Parathyroid adenoma (tissue), 2 donors: ENCODE data around the gene F2RL3.

Source experiments
- H2AFZ ChIP-seq: fragments of 300-600 bp; sonication (generic); one replicate; pipeline ENCODE4 v1.7.0; 2017; ENCODE audit warnings: antibody characterized with exemption, mild to moderate bottlenecking
- H3K27ac ChIP-seq: fragments of 300-600 bp; sonication (generic); one replicate; pipeline ENCODE4 v1.7.0; 2017
- H3K27me3 ChIP-seq: fragments of 300-600 bp; sonication (generic); one replicate; pipeline ENCODE4 v1.7.0; 2017; ENCODE audit warnings: low read length; ENCODE audit not compliant: control insufficient read depth, insufficient read depth
- H3K36me3 ChIP-seq: fragments of 300-600 bp; sonication (generic); one replicate; pipeline ENCODE4 v1.7.0; 2017; ENCODE audit warnings: low read length; ENCODE audit not compliant: control insufficient read depth, insufficient read depth
- H3K4me1 ChIP-seq: fragments of 300-600 bp; sonication (generic); one replicate; pipeline ENCODE4 v1.7.0; 2017; ENCODE audit warnings: control low read depth
- H3K4me2 ChIP-seq: fragments of 300-600 bp; sonication (generic); one replicate; pipeline ENCODE4 v1.7.0; 2017; ENCODE audit warnings: low read length
- H3K4me3 ChIP-seq: fragments of 300-600 bp; sonication (generic); one replicate; pipeline ENCODE4 v1.7.0; 2017; ENCODE audit warnings: low read depth, low read length
- H3K79me2 ChIP-seq: fragments of 300-600 bp; sonication (generic); one replicate; pipeline ENCODE4 v1.7.0; 2017; ENCODE audit warnings: control low read depth
- H3K9ac ChIP-seq: fragments of 300-600 bp; sonication (generic); one replicate; pipeline ENCODE4 v1.7.0; 2017; ENCODE audit warnings: mild to moderate bottlenecking
- H3K9me3 ChIP-seq: fragments of 300-600 bp; sonication (generic); one replicate; pipeline ENCODE4 v1.7.0; 2017; ENCODE audit warnings: low read length; ENCODE audit not compliant: control insufficient read depth
- TF ChIP-seq, protein P1 (sequence below): fragments of 300-600 bp; sonication (generic); IDR thresholded peaks from one replicate; pipeline ENCODE4 v1.7.0; 2017; ENCODE audit warnings: antibody characterized with exemption, mild to moderate bottlenecking
- donor health status: primary hyperparathyroidism.

F2RL3 gene

GRCh38 chr19:16883522-16883921 is 5.3 kb upstream of the F2RL3 start:
- Histone ChIP-seq H3K4me3 (no peak overlapping the region), H3K27ac (no peak overlapping the region), H3K4me2 (no peak overlapping the region), H3K9ac (no peak overlapping the region), H3K79me2 (no peaks in the 10 kb centered on the region), H3K27me3 (no peaks in the 10 kb centered on the region), H3K9me3 (no peaks in the 10 kb centered on the region), H2AFZ (no peak overlapping the region), H3K36me3 (no peaks in the 10 kb centered on the region), H3K4me1 (no peaks in the 10 kb centered on the region)
- TF ChIP-seq, protein P1, sequence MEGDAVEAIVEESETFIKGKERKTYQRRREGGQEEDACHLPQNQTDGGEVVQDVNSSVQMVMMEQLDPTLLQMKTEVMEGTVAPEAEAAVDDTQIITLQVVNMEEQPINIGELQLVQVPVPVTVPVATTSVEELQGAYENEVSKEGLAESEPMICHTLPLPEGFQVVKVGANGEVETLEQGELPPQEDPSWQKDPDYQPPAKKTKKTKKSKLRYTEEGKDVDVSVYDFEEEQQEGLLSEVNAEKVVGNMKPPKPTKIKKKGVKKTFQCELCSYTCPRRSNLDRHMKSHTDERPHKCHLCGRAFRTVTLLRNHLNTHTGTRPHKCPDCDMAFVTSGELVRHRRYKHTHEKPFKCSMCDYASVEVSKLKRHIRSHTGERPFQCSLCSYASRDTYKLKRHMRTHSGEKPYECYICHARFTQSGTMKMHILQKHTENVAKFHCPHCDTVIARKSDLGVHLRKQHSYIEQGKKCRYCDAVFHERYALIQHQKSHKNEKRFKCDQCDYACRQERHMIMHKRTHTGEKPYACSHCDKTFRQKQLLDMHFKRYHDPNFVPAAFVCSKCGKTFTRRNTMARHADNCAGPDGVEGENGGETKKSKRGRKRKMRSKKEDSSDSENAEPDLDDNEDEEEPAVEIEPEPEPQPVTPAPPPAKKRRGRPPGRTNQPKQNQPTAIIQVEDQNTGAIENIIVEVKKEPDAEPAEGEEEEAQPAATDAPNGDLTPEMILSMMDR = no peak

GRCh38 chr19:16885166-16885565 is 3.6 kb upstream of the F2RL3 start:
- Histone ChIP-seq H3K9ac (no peak overlapping the region), H3K4me2 (no peak overlapping the region), H2AFZ (no peak overlapping the region), H3K4me1 (no peaks in the 10 kb centered on the region), H3K9me3 (no peaks in the 10 kb centered on the region), H3K27ac (no peak overlapping the region), H3K4me3 (no peak overlapping the region), H3K36me3 (no peaks in the 10 kb centered on the region), H3K79me2 (no peaks in the 10 kb centered on the region), H3K27me3 (no peaks in the 10 kb centered on the region)
- TF ChIP-seq, protein P1 = no peak

DNA sequence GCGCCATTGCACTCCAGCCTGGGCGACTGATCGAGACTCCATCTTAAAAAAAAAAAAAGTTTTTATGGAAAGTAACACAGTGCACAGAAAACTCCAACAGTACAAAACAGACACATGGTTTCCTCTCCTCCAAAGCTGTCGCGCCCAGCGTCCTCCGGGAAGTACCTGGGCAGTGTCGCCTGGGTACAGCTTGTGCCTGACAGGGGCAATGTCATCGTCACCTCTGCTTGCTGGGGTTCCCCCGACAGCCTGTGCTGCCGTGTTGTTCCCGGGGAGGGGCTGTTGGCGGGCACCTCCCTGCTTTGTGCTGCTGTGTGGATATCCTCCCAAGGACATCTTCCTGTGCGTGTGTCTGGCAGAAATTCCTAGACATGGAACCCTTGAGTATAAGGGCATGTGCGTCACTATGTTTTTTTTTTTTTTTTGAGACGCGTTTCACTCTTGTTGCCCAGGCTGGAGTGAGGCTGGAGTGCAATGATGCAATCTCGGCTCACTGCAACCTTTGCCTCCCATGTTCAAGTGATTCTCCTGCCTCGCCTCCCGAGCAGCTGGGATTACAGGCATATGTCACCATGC is 2.4 kb upstream of the F2RL3 start:
- peak overlapping the region; percentile 64 for H3K27ac ChIP-seq
- H3K4me3 ChIP-seq = no peak overlapping the region
- no peaks in the 10 kb centered on the region for H3K27me3 ChIP-seq
- no peak overlapping the region for H3K9ac ChIP-seq
- no peaks in the 10 kb centered on the region for H3K36me3 ChIP-seq
- no peaks in the 10 kb centered on the region for H3K79me2 ChIP-seq
- H3K9me3 ChIP-seq = no peaks in the 10 kb centered on the region
- TF ChIP-seq, protein P1 = no peak
- H3K4me2 ChIP-seq = no peak overlapping the region
- H2AFZ ChIP-seq = no peak overlapping the region
- no peaks in the 10 kb centered on the region for H3K4me1 ChIP-seq

DNA sequence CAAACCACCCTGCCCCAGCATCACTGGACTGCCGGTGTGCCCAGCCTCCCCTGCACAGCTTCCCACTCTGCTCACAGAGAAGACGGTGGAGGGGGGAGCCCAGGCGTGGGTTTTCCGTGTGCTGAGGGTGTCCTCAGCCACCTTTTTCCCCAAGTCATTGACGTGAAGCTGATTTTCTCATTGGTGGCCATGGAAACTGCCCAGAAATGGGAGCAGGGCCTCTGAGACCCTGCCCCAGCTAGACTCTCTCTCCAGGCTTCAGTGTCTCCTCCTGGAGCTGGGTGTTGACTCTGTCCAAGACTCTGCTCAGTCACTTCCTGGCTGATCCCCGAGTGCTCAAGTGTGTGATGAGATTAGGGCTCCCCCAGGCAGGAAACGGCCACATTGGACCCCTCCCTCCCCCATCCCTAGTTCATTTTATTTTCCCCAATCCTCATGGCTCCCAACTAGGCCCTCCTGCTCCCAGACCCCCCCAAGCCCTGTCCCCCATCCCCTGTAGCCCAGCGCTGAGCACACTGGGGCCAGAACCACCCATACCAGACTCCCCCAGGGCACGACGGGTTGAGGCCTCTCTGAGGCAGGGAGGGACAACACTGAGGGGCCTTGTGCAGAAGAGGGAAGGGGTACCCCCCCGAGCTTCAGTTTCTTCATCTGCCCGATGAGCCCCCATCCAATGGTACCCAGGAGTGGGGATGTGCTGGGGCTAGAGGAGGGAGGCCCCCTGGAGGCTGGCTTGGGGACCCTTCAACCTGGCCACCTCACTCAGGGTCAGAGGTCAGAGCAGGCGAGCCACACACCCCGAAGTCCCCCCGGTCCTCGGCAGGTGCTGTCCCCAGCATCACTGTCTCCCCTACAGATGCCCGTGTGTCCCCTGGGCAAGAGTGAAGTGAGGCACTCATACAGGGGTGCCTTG is 1.2 kb upstream of the F2RL3 start:
- Histone ChIP-seq H3K4me3 (no peak overlapping the region), H3K4me1 (no peaks in the 10 kb centered on the region), H3K79me2 (no peaks in the 10 kb centered on the region), H3K9me3 (no peaks in the 10 kb centered on the region), H3K36me3 (no peaks in the 10 kb centered on the region), H3K9ac (no peak overlapping the region), H3K4me2 (no peak overlapping the region), H3K27ac (peak overlapping the region; percentile 72), H2AFZ (no peak overlapping the region), H3K27me3 (no peaks in the 10 kb centered on the region)
- TF ChIP-seq, protein P1 = no peak
